ENCODE results near the gene MSL3.
A peak's percentile ranks its signal among the peaks of the same experiment; 100 is the strongest.

The MSL3 gene

GRCh38 chrX:11759461-11760311 lies 1.6 kb downstream of the MSL3 start:
- peak; percentile 57 to 86 for DNase-seq (ENCODE audit: low read depth in 1 of 2, low spot score in 1 of 2)
- no peaks in the 10 kb centered on the region for H3K27me3 ChIP-seq (ENCODE audit: insufficient read depth, poor library complexity, severe bottlenecking)
- TF ChIP-seq GABPA (IDR thresholded peaks at IDR 0.05; ENCODE audit: low read depth) (0 out of 2 replicates have a peak, but pooled peaks have one; percentile 43), POLR2AphosphoS5 (IDR thresholded peaks at IDR 0.05; ENCODE audit: low read depth) (no peak), SPI1 (IDR thresholded peaks at IDR 0.05; ENCODE audit: borderline replicate concordance, low read depth) (peak; percentile 38; the same call in 1 of the 2 replicates)
- TF ChIP-seq, protein P1, sequence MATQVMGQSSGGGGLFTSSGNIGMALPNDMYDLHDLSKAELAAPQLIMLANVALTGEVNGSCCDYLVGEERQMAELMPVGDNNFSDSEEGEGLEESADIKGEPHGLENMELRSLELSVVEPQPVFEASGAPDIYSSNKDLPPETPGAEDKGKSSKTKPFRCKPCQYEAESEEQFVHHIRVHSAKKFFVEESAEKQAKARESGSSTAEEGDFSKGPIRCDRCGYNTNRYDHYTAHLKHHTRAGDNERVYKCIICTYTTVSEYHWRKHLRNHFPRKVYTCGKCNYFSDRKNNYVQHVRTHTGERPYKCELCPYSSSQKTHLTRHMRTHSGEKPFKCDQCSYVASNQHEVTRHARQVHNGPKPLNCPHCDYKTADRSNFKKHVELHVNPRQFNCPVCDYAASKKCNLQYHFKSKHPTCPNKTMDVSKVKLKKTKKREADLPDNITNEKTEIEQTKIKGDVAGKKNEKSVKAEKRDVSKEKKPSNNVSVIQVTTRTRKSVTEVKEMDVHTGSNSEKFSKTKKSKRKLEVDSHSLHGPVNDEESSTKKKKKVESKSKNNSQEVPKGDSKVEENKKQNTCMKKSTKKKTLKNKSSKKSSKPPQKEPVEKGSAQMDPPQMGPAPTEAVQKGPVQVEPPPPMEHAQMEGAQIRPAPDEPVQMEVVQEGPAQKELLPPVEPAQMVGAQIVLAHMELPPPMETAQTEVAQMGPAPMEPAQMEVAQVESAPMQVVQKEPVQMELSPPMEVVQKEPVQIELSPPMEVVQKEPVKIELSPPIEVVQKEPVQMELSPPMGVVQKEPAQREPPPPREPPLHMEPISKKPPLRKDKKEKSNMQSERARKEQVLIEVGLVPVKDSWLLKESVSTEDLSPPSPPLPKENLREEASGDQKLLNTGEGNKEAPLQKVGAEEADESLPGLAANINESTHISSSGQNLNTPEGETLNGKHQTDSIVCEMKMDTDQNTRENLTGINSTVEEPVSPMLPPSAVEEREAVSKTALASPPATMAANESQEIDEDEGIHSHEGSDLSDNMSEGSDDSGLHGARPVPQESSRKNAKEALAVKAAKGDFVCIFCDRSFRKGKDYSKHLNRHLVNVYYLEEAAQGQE (IDR thresholded peaks at IDR 0.05; ENCODE audit: insufficient replicate concordance, low read depth) = no peak
- TF ChIP-seq, protein P2, sequence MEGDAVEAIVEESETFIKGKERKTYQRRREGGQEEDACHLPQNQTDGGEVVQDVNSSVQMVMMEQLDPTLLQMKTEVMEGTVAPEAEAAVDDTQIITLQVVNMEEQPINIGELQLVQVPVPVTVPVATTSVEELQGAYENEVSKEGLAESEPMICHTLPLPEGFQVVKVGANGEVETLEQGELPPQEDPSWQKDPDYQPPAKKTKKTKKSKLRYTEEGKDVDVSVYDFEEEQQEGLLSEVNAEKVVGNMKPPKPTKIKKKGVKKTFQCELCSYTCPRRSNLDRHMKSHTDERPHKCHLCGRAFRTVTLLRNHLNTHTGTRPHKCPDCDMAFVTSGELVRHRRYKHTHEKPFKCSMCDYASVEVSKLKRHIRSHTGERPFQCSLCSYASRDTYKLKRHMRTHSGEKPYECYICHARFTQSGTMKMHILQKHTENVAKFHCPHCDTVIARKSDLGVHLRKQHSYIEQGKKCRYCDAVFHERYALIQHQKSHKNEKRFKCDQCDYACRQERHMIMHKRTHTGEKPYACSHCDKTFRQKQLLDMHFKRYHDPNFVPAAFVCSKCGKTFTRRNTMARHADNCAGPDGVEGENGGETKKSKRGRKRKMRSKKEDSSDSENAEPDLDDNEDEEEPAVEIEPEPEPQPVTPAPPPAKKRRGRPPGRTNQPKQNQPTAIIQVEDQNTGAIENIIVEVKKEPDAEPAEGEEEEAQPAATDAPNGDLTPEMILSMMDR (IDR thresholded peaks at IDR 0.05; ENCODE audit: insufficient read depth, low read length) = no peak
- peak overlapping the region; percentile 75 for H3K4me3 ChIP-seq (replicated peaks; ENCODE audit: insufficient read depth, low read length)
- H3K27ac ChIP-seq (replicated peaks) = peak overlapping the region; percentile 88

DNA sequence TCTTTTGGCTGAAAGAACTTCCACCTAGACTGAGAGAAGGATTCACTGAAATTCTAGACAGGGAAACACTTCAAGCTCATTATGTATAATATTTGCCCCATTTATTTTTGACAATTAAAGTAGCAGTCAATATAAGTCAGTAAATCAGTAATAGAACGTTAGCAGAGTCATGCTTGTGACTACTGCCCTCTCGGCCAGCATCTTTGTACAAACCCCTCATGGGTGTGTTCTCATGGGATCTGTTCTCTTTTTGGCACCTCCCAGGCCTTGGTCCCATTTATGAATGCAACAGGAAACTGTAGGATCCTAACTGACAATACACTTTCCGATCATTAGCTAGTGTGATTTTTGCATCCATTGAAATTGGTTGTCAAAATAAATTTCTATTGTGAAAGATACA lies 2.9 kb downstream of the MSL3 start:
- no peaks in the 10 kb centered on the region for H3K27me3 ChIP-seq (ENCODE audit: insufficient read depth, poor library complexity, severe bottlenecking)
- TF ChIP-seq POLR2AphosphoS5 (IDR thresholded peaks at IDR 0.05; ENCODE audit: low read depth) (no peak), SPI1 (IDR thresholded peaks at IDR 0.05; ENCODE audit: borderline replicate concordance, low read depth) (no peak)
- TF ChIP-seq, protein P1 (IDR thresholded peaks at IDR 0.05; ENCODE audit: insufficient replicate concordance, low read depth) = no peak
- H3K4me3 ChIP-seq (replicated peaks; ENCODE audit: insufficient read depth, low read length) = peak overlapping the region; percentile 8; the same call in 1 of the 2 replicates
- no peak for DNase-seq (ENCODE audit: low read depth in 1 of 2, low spot score in 1 of 2)
- H3K27ac ChIP-seq (replicated peaks) = no peak overlapping the region

- Histone ChIP-seq H3K27ac (replicated peaks) (no peak overlapping the region), H3K27me3 (ENCODE audit: insufficient read depth, poor library complexity, severe bottlenecking) (no peaks in the 10 kb centered on the region), H3K4me3 (replicated peaks; ENCODE audit: insufficient read depth, low read length) (no peak overlapping the region)
- TF ChIP-seq SPI1 (IDR thresholded peaks at IDR 0.05; ENCODE audit: borderline replicate concordance, low read depth) = no peak
- no peak for TF ChIP-seq POLR2AphosphoS5 (IDR thresholded peaks at IDR 0.05; ENCODE audit: low read depth)
- no peak for TF ChIP-seq GABPA (IDR thresholded peaks at IDR 0.05; ENCODE audit: low read depth)
- TF ChIP-seq, protein P1 (IDR thresholded peaks at IDR 0.05; ENCODE audit: insufficient replicate concordance, low read depth) = no peak
- DNase-seq (ENCODE audit: low read depth in 1 of 2, low spot score in 1 of 2) = no peak
Observed at GRCh38 chrX:11764602-11765067, 6.6 kb downstream of the MSL3 start.

DNA sequence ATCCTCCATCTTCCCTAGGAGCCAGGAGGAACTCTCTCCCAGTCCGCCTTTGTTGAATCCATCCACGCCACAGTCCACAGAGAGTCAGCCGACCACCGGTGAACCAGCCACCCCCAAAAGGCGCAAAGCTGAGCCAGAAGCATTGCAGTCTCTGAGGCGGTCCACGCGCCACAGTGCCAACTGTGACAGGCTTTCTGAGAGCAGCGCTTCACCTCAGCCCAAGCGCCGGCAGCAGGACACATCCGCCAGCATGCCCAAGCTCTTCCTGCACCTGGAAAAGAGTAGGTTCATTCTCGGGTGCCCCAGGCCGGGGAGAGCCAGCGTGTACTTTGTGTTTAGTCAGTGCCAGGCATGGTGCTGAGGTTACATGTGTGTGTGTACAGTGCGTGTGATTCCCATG lies 7.4 kb downstream of the MSL3 start:
- no peaks in the 10 kb centered on the region for H3K27me3 ChIP-seq (ENCODE audit: insufficient read depth, poor library complexity, severe bottlenecking)
- TF ChIP-seq SPI1 (IDR thresholded peaks at IDR 0.05; ENCODE audit: borderline replicate concordance, low read depth) = no peak
- TF ChIP-seq, protein P1 (IDR thresholded peaks at IDR 0.05; ENCODE audit: insufficient replicate concordance, low read depth) = no peak
- no peak for TF ChIP-seq GABPA (IDR thresholded peaks at IDR 0.05; ENCODE audit: low read depth)
- TF ChIP-seq, protein P2 (IDR thresholded peaks at IDR 0.05; ENCODE audit: insufficient read depth, low read length) = no peak
- no peak for TF ChIP-seq POLR2AphosphoS5 (IDR thresholded peaks at IDR 0.05; ENCODE audit: low read depth)
- H3K4me3 ChIP-seq (replicated peaks; ENCODE audit: insufficient read depth, low read length) = no peak overlapping the region
- H3K27ac ChIP-seq (replicated peaks) = no peak overlapping the region
- DNase-seq (ENCODE audit: low read depth in 1 of 2, low spot score in 1 of 2) = no peak
